Transverse colon (tissue), 4 donors: Measurements from ENCODE around the gene TULP3.

Source experiments
- EP300 ChIP-seq: sonication (generic); formaldehyde crosslinking; IDR thresholded peaks from one replicate; pipeline ENCODE4 v1.6.1; 2017; ENCODE audit warnings: antibody characterized with exemption, low read depth
- POLR2A ChIP-seq: fragments of 450-650 bp; IDR thresholded peaks from one replicate; pipeline ENCODE4 v1.6.1; 2016; ENCODE audit warnings: antibody characterized with exemption, mild to moderate bottlenecking, moderate library complexity
- POLR2AphosphoS5 ChIP-seq, 3 donors: sonication (generic); formaldehyde crosslinking; IDR thresholded peaks; one replicate each; pipeline ENCODE4 v1.6.1; 2016; ENCODE audit warnings: antibody characterized with exemption in 3 of 3
- TF ChIP-seq, protein P1 (sequence below), 5 experiments: fragments of 200-600 bp in 3 of 5; fragments of 450-650 bp in 2 of 5; sonication (generic) in 3 of 5; IDR thresholded peaks; 1 replicate in 2 of 5; 2 replicates in 3 of 5; pipeline ENCODE4 v1.5.1; 2016 to 2017; ENCODE audit warnings: antibody characterized with exemption in 5 of 5, inconsistent platforms in 3 of 5, mild to moderate bottlenecking in 2 of 5, moderate library complexity in 1 of 5

DNA sequence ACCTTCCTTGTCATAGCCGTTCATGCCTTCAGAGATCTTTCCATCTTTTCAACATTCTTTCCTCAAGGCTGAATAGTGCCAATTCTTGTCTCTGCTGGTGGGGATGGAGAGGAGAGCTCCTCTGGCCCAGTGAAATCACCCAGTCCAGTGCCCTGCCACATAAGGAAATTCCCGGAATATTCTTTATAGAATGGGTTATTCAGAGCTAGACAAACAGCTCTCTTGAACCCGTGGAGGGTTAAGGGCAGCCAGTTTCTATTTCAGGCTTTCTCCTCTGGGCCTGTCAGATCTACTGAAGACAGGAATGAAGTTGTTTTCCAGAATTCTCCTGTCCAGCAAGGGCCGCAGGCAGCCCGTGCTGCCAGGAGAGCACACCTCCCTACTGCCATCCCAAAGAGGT lies 47.7 kb upstream of the TULP3 start:
- TF ChIP-seq, protein P1, sequence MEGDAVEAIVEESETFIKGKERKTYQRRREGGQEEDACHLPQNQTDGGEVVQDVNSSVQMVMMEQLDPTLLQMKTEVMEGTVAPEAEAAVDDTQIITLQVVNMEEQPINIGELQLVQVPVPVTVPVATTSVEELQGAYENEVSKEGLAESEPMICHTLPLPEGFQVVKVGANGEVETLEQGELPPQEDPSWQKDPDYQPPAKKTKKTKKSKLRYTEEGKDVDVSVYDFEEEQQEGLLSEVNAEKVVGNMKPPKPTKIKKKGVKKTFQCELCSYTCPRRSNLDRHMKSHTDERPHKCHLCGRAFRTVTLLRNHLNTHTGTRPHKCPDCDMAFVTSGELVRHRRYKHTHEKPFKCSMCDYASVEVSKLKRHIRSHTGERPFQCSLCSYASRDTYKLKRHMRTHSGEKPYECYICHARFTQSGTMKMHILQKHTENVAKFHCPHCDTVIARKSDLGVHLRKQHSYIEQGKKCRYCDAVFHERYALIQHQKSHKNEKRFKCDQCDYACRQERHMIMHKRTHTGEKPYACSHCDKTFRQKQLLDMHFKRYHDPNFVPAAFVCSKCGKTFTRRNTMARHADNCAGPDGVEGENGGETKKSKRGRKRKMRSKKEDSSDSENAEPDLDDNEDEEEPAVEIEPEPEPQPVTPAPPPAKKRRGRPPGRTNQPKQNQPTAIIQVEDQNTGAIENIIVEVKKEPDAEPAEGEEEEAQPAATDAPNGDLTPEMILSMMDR (IDR thresholded peaks at IDR 0.05), result no peak
- TF ChIP-seq POLR2A (no peak), POLR2AphosphoS5 (IDR thresholded peaks at IDR 0.05) (no peak), EP300 (no peak)
